Measurements from ENCODE around the gene ACP1. TPM values are rescaled to one million over a fixed set of nuclear protein-coding genes. Genes with fewer than 3 reads are reported as not detected.

The ACP1 gene
- total RNA-seq, 1 experiment from 2014 or later, result 193 TPM

GRCh38 chr2:316381-316780 is 51.6 kb downstream of the ACP1 start:
- DNase-seq, result no peak
- no TSS peak for BruUV-seq (replicated peaks)
- Histone ChIP-seq H3K36me3 (ENCODE audit: control insufficient read depth, insufficient read depth, low read length) (no peaks in the 10 kb centered on the region), H3K9me3 (no peaks in the 10 kb centered on the region), H3K4me3 (ENCODE audit: low read depth, low read length) (no peak overlapping the region), H3K27me3 (replicated peaks; ENCODE audit: control insufficient read depth, insufficient read depth, low read length) (no peaks in the 10 kb centered on the region), H3K4me1 (no peaks in the 10 kb centered on the region)
- Mint-ChIP-seq H3K36me3 (ENCODE audit: insufficient read depth, unreplicated experiment) (no peaks in the 10 kb centered on the region), H3K27ac (ENCODE audit: unreplicated experiment) (no peak overlapping the region), H3K4me3 (ENCODE audit: unreplicated experiment) (no peak overlapping the region), H3K9me3 (ENCODE audit: unreplicated experiment) (peaks cover 12% of the 10 kb centered on the region), H3K27me3 (ENCODE audit: insufficient read depth, unreplicated experiment) (peaks cover 4% of the 10 kb centered on the region), H3K4me1 (ENCODE audit: low read depth, unreplicated experiment) (no peaks in the 10 kb centered on the region)
- POLR2A ChIA-PET, result no interaction called here
- intact Hi-C loops (cut with micrococcal nuclease; ENCODE audit: unreplicated experiment), result no loop called here
- CTCF ChIA-PET, result no interaction called here
- no peak for TF ChIP-seq CTCF (IDR thresholded peaks at IDR 0.05; ENCODE audit: insufficient read depth in 1 of 2, low read depth in 1 of 2, low read length in 1 of 2, severe bottlenecking in 1 of 2, unreplicated experiment in 1 of 2)

GRCh38 chr2:317501-318424 is 53.0 kb downstream of the ACP1 start:
- H3K4me1 Mint-ChIP-seq (ENCODE audit: low read depth, unreplicated experiment), result no peaks in the 10 kb centered on the region
- no TSS peak for BruUV-seq (replicated peaks)
- H3K36me3 Mint-ChIP-seq (ENCODE audit: insufficient read depth, unreplicated experiment), result no peaks in the 10 kb centered on the region
- ChIA-PET POLR2A (no interaction called here), CTCF (no interaction called here)
- TF ChIP-seq CTCF (IDR thresholded peaks at IDR 0.05; ENCODE audit: insufficient read depth in 1 of 2, low read depth in 1 of 2, low read length in 1 of 2, severe bottlenecking in 1 of 2, unreplicated experiment in 1 of 2), result no peak
- peaks cover 12% of the 10 kb centered on the region for H3K9me3 Mint-ChIP-seq (ENCODE audit: unreplicated experiment)
- Histone ChIP-seq H3K9me3 (no peaks in the 10 kb centered on the region), H3K36me3 (ENCODE audit: control insufficient read depth, insufficient read depth, low read length) (no peaks in the 10 kb centered on the region), H3K4me3 (ENCODE audit: low read depth, low read length) (no peak overlapping the region), H3K27me3 (replicated peaks; ENCODE audit: control insufficient read depth, insufficient read depth, low read length) (no peaks in the 10 kb centered on the region), H3K4me1 (no peaks in the 10 kb centered on the region)
- no peak for DNase-seq
- peaks cover 4% of the 10 kb centered on the region for H3K27me3 Mint-ChIP-seq (ENCODE audit: insufficient read depth, unreplicated experiment)
- H3K4me3 Mint-ChIP-seq (ENCODE audit: unreplicated experiment), result no peak overlapping the region
- intact Hi-C loops (cut with micrococcal nuclease; ENCODE audit: unreplicated experiment), result no loop called here
- no peak overlapping the region for H3K27ac Mint-ChIP-seq (ENCODE audit: unreplicated experiment)

- DNase-seq, result no peak
- H3K9me3 ChIP-seq, result no peaks in the 10 kb centered on the region
- Mint-ChIP-seq H3K4me1 (ENCODE audit: low read depth, unreplicated experiment) (no peaks in the 10 kb centered on the region), H3K36me3 (ENCODE audit: insufficient read depth, unreplicated experiment) (no peaks in the 10 kb centered on the region), H3K27me3 (ENCODE audit: insufficient read depth, unreplicated experiment) (peaks cover 4% of the 10 kb centered on the region), H3K9me3 (ENCODE audit: unreplicated experiment) (peaks cover 12% of the 10 kb centered on the region), H3K27ac (ENCODE audit: unreplicated experiment) (no peak overlapping the region), H3K4me3 (ENCODE audit: unreplicated experiment) (no peak overlapping the region)
- no peaks in the 10 kb centered on the region for H3K27me3 ChIP-seq (replicated peaks; ENCODE audit: control insufficient read depth, insufficient read depth, low read length)
- intact Hi-C loops (cut with micrococcal nuclease; ENCODE audit: unreplicated experiment), result no loop called here
- no peaks in the 10 kb centered on the region for H3K4me1 ChIP-seq
- TF ChIP-seq CTCF (IDR thresholded peaks at IDR 0.05; ENCODE audit: insufficient read depth in 1 of 2, low read depth in 1 of 2, low read length in 1 of 2, severe bottlenecking in 1 of 2, unreplicated experiment in 1 of 2), result no peak
- ChIA-PET CTCF (interaction anchor here (0.7 kb wide), 1 partner anchor 146 kb away, joined by 3 read pairs; no protein-coding TSS in a partner anchor), POLR2A (no interaction called here)
- H3K36me3 ChIP-seq (ENCODE audit: control insufficient read depth, insufficient read depth, low read length), result no peaks in the 10 kb centered on the region
- BruUV-seq (replicated peaks), result no TSS peak
- H3K4me3 ChIP-seq (ENCODE audit: low read depth, low read length), result no peak overlapping the region
Measured at GRCh38 chr2:319059-319600, 54.4 kb downstream of the ACP1 start.
